Peyer's patch (tissue), 4 donors: ENCODE measurements around the gene PLEKHG5.

Source experiments
- POLR2A ChIP-seq, 2 donors: fragments of 450-650 bp; IDR thresholded peaks; one replicate each; pipeline ENCODE4 v1.5.1; 2017; ENCODE audit warnings: antibody characterized with exemption in 2 of 2, mild to moderate bottlenecking in 2 of 2, moderate library complexity in 2 of 2
- TF ChIP-seq, protein P1 (sequence below), 6 experiments: fragments of 450-650 bp in 4 of 6; fragments of 200-600 bp in 2 of 6; sonication (generic) in 1 of 6; IDR thresholded peaks; one replicate each; pipeline ENCODE4 v1.5.1; 2017 to 2019; ENCODE audit warnings: antibody characterized with exemption in 6 of 6, mild to moderate bottlenecking in 3 of 6, moderate library complexity in 1 of 6

DNA sequence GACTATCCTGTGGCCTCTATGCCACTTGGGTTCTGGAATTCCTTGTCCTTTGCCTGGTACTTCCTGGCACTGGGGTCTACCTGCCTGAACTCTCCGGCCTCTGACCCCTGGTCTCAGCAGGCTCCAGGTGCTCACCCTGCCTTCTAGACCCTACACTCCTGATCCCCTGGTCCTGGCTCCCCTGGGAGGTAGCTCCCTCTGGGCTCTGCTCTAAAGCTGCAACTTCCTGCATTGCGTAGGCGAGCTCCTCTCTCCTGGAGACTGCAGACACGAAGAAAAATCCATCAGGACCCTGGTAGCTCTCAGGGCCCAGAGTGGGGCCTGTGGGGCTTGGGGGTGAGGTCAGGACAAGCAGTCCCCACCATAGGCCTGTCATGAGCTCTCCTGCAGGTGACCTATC is 7.8 kb upstream of the PLEKHG5 start:
- TF ChIP-seq, protein P1, sequence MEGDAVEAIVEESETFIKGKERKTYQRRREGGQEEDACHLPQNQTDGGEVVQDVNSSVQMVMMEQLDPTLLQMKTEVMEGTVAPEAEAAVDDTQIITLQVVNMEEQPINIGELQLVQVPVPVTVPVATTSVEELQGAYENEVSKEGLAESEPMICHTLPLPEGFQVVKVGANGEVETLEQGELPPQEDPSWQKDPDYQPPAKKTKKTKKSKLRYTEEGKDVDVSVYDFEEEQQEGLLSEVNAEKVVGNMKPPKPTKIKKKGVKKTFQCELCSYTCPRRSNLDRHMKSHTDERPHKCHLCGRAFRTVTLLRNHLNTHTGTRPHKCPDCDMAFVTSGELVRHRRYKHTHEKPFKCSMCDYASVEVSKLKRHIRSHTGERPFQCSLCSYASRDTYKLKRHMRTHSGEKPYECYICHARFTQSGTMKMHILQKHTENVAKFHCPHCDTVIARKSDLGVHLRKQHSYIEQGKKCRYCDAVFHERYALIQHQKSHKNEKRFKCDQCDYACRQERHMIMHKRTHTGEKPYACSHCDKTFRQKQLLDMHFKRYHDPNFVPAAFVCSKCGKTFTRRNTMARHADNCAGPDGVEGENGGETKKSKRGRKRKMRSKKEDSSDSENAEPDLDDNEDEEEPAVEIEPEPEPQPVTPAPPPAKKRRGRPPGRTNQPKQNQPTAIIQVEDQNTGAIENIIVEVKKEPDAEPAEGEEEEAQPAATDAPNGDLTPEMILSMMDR (IDR thresholded peaks at IDR 0.05): no peak
- TF ChIP-seq POLR2A (IDR thresholded peaks at IDR 0.05): no peak
